ENCODE data around the gene PBRM1.

- TF ChIP-seq CTCF (IDR thresholded peaks at IDR 0.05; ENCODE audit: control extremely low read depth in 1 of 3, insufficient read depth in 1 of 3, low read depth in 1 of 3, low read length in 3 of 3) (no peak), ASH2L (IDR thresholded peaks at IDR 0.05; ENCODE audit: low read length) (no peak), POU5F1 (IDR thresholded peaks at IDR 0.05; ENCODE audit: low read depth, low read length) (no peak), CHD1 (IDR thresholded peaks at IDR 0.05; ENCODE audit: low read depth, low read length) (no peak), SAP30 (IDR thresholded peaks at IDR 0.05; ENCODE audit: insufficient read depth, insufficient replicate concordance, low read length) (no peak)
These were observed 65.1 kb downstream of the PBRM1 start for GRCh38 chr3:52620580-52620979.

Measured in H1 (cell line).